GM23338 (cell line): ENCODE data around the gene TNKS2. TPM values are rescaled to one million over a fixed set of nuclear protein-coding genes. Genes with fewer than 3 reads are reported as not detected.

Experiments used
- ATAC-seq: fragments of 200-7000 bp; cut with Tn5 transposase; 3 replicates; pipeline ENCODE4 v1.9.1; 2020
- DNase-seq: peaks from one replicate; pipeline ENCODE4 v3.0.0-alpha.2; 2015; ENCODE audit warnings: low spot score
- H2AFZ ChIP-seq: fragments of 200-600 bp; sonication (generic); 2 replicates; pipeline ENCODE4 v1.8.0; 2016; ENCODE audit warnings: antibody characterized with exemption, mild to moderate bottlenecking, moderate library complexity
- H3F3A ChIP-seq: fragments of 200-600 bp; sonication (generic); replicated peaks from 2 replicates; pipeline ENCODE4 v1.8.0; 2017; ENCODE audit warnings: antibody characterized with exemption, mixed run types, low read depth
- H3K27ac ChIP-seq: fragments of 200-600 bp; sonication (generic); 2 replicates; pipeline ENCODE4 v1.6.1; 2016; ENCODE audit warnings: low read depth
- H3K27me3 ChIP-seq: fragments of 200-600 bp; sonication (generic); 2 replicates; pipeline ENCODE4 v1.8.0; 2016; ENCODE audit warnings: mild to moderate bottlenecking, mixed run types, moderate library complexity; ENCODE audit not compliant: insufficient read depth
- H3K36me3 ChIP-seq: fragments of 200-600 bp; sonication (generic); 2 replicates; pipeline ENCODE4 v1.8.0; 2016; ENCODE audit warnings: mild to moderate bottlenecking; ENCODE audit not compliant: insufficient read depth
- H3K4me1 ChIP-seq: fragments of 200-600 bp; sonication (generic); 2 replicates; pipeline ENCODE4 v1.8.0; 2016; ENCODE audit warnings: mild to moderate bottlenecking, moderate library complexity; ENCODE audit not compliant: insufficient read depth
- H3K4me2 ChIP-seq: fragments of 200-600 bp; sonication (generic); 2 replicates; pipeline ENCODE4 v1.7.1; 2017; ENCODE audit warnings: mixed run types
- H3K4me3 ChIP-seq: fragments of 200-600 bp; sonication (generic); 2 replicates; pipeline ENCODE4 v1.6.1; 2016; ENCODE audit warnings: mixed run types
- H3K79me2 ChIP-seq: fragments of 200-600 bp; sonication (generic); replicated peaks from 2 replicates; pipeline ENCODE4 v1.8.0; 2017; ENCODE audit warnings: mild to moderate bottlenecking; ENCODE audit not compliant: insufficient read depth
- H3K9me2 ChIP-seq: fragments of 200-600 bp; sonication (generic); 2 replicates; pipeline ENCODE4 v1.8.0; 2017; ENCODE audit not compliant: insufficient read depth
- H4K20me1 ChIP-seq: fragments of 200-600 bp; sonication (generic); replicated peaks from 2 replicates; pipeline ENCODE4 v1.8.0; 2017; ENCODE audit warnings: mild to moderate bottlenecking; ENCODE audit not compliant: insufficient read depth
- H3K27ac Mint-ChIP-seq: 2 replicates; pipeline ENCODE4 v1.8.0; 2020; ENCODE audit warnings: inconsistent platforms, mild to moderate bottlenecking, moderate library complexity, mixed read lengths
- H3K27me3 Mint-ChIP-seq: 3 replicates; pipeline ENCODE4 v1.8.0; 2022; ENCODE audit warnings: low read depth, mild to moderate bottlenecking, moderate library complexity, mixed read lengths, inconsistent platforms; ENCODE audit not compliant: insufficient read depth, poor library complexity
- H3K36me3 Mint-ChIP-seq: 3 replicates; pipeline ENCODE4 v1.8.0; 2021; ENCODE audit warnings: low read depth, mild to moderate bottlenecking, inconsistent platforms, moderate library complexity, mixed read lengths
- H3K4me1 Mint-ChIP-seq: 3 replicates; pipeline ENCODE4 v1.8.0; 2020; ENCODE audit warnings: mild to moderate bottlenecking, inconsistent platforms, mixed read lengths
- H3K4me3 Mint-ChIP-seq: 3 replicates; pipeline ENCODE4 v1.8.0; 2021; ENCODE audit warnings: moderate library complexity, mild to moderate bottlenecking, inconsistent platforms, mixed read lengths
- H3K9me3 Mint-ChIP-seq: 3 replicates; pipeline ENCODE4 v1.8.0; 2020; ENCODE audit warnings: moderate library complexity, mild to moderate bottlenecking, inconsistent platforms, mixed read lengths
- CREB1 ChIP-seq: fragments of 250-450 bp; sonication (Bioruptor Pico); IDR thresholded peaks from 2 replicates; pipeline ENCODE4 v1.5.0; 2020; ENCODE audit warnings: low read depth, mild to moderate bottlenecking, moderate library complexity
- EZH2 ChIP-seq: fragments of 200-600 bp; sonication (generic); IDR thresholded peaks from one replicate; pipeline ENCODE4 v1.8.0; 2017; ENCODE audit warnings: antibody characterized with exemption, mild to moderate bottlenecking, low read depth; ENCODE audit not compliant: unreplicated experiment
- EZH2phosphoT487 ChIP-seq: fragments of 200-600 bp; sonication (generic); IDR thresholded peaks from one replicate; pipeline ENCODE4 v1.8.1; 2018; ENCODE audit warnings: antibody characterized with exemption; ENCODE audit not compliant: unreplicated experiment
- JUNB ChIP-seq: IDR thresholded peaks from one replicate; pipeline ENCODE4 v1.6.1; 2016; ENCODE audit warnings: antibody characterized with exemption; ENCODE audit not compliant: unreplicated experiment
- NANOG ChIP-seq: IDR thresholded peaks from 2 replicates; pipeline ENCODE4 v1.6.1; 2016; ENCODE audit warnings: antibody characterized with exemption, borderline replicate concordance
- POLR2AphosphoS5 ChIP-seq: IDR thresholded peaks from 2 replicates; pipeline ENCODE4 v1.6.1; 2016; ENCODE audit warnings: antibody characterized with exemption, low read depth
- STAT1 ChIP-seq: IDR thresholded peaks from one replicate; pipeline ENCODE4 v1.6.1; 2016; ENCODE audit warnings: antibody characterized with exemption; ENCODE audit not compliant: unreplicated experiment
- ZNF114 ChIP-seq: fragments of 250-450 bp; sonication (Bioruptor Pico); IDR thresholded peaks from 2 replicates; pipeline ENCODE4 v1.5.0; 2020; ENCODE audit warnings: mild to moderate bottlenecking, moderate library complexity
- ZNF331 ChIP-seq: fragments of 250-450 bp; sonication (Bioruptor Pico); IDR thresholded peaks from 2 replicates; pipeline ENCODE4 v1.5.0; 2020; ENCODE audit warnings: low read depth, mild to moderate bottlenecking, moderate library complexity
- polyA plus RNA-seq: library from polyadenylated mRNA; unstranded; fragments of >200 nt; fragmentation: Nextera tagmentation; extraction: Ambion mirVana; gene quantifications from 2 replicates; pipeline ENCODE4 v1.2.1, GENCODE V29; 2016
- total RNA-seq: library from RNA; depleted of rRNA; stranded (reverse); fragments of >200 nt; shearing (Covaris generic); gene quantifications from 2 replicates; pipeline ENCODE4 v1.2.3, GENCODE V29; 2014
- TF ChIP-seq, protein P1 (sequence below): fragments of 250-450 bp; sonication (Bioruptor Pico); IDR thresholded peaks from 2 replicates; pipeline ENCODE4 v1.5.0; 2020; ENCODE audit warnings: mild to moderate bottlenecking, moderate library complexity
- TF ChIP-seq, protein P2 (sequence below): IDR thresholded peaks from 2 replicates; pipeline ENCODE4 v1.6.1; 2016; ENCODE audit warnings: antibody characterized with exemption
- TF ChIP-seq, protein P3 (sequence below): IDR thresholded peaks from one replicate; pipeline ENCODE4 v1.6.1; 2018; ENCODE audit warnings: antibody characterized with exemption; ENCODE audit not compliant: unreplicated experiment
- TF ChIP-seq, protein P4 (sequence below), 2 experiments: fragments of 200-600 bp in 1 of 2; sonication (generic) in 1 of 2; conservative IDR thresholded peaks; 2 replicates each; pipeline versions ENCODE4 v1.5.1 to v1.6.1; 2016 to 2017; ENCODE audit warnings: antibody characterized with exemption in 2 of 2, low read depth in 2 of 2, mild to moderate bottlenecking in 2 of 2, moderate library complexity in 1 of 2

The TNKS2 gene
- total and polyA plus RNA-seq, 2 experiments from 2014 or later: 23.5 to 85.5 TPM

DNA sequence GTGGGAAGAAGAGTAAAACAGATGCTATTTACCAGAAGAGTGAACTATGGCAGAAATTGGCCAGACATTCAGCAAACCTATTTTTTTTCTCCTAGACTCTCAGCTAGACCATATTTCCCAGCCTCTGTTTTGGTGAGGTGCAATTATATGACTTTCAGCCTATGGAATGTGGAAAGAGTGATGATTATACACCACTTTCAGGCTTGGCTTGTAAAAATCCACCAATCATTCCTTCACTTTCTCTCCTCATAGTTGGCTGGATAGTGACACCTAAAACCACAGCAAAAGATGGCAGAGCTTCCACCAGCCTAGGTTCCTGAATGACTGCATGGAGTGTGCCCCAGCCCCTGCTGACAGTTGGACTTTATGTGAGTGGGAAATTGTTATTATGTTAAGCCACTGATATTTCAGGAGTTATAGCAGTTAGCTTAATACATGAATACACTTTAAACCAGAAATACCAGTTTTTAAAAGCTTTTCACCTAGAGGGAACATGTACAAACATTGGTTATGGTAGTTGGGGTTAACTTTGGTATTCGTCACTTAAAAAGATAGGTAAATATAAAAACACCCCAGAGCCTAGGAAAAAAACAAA, 19.1 kb upstream of the TNKS2 start:
- H3K36me3 Mint-ChIP-seq: no peaks in the 10 kb centered on the region
- H3K27ac Mint-ChIP-seq: no peak overlapping the region
- peaks cover 23% of the 10 kb centered on the region for H3K4me1 ChIP-seq
- no peaks in the 10 kb centered on the region for H3K9me3 Mint-ChIP-seq
- no peak overlapping the region for H3K4me3 ChIP-seq
- H3K27me3 Mint-ChIP-seq: no peaks in the 10 kb centered on the region
- H2AFZ ChIP-seq: no peak overlapping the region; the same call in 1 of the 2 replicates
- no peaks in the 10 kb centered on the region for H3K36me3 ChIP-seq
- peaks cover 28% of the 10 kb centered on the region for H3K4me1 Mint-ChIP-seq
- H3K27ac ChIP-seq: no peak overlapping the region
- H4K20me1 ChIP-seq: no peaks in the 10 kb centered on the region
- H3K4me2 ChIP-seq: peak overlapping the region; percentile 28; the same call in 1 of the 2 replicates
- no peaks in the 10 kb centered on the region for H3F3A ChIP-seq
- DNase-seq (no peak), ATAC-seq (no peak)
- peaks cover 18% of the 10 kb centered on the region for H3K9me2 ChIP-seq
- no peaks in the 10 kb centered on the region for H3K27me3 ChIP-seq
- no peak for TF ChIP-seq ZNF114 (CRISPR knock-in tag)
- no peak for TF ChIP-seq EZH2phosphoT487
- TF ChIP-seq, protein P1, sequence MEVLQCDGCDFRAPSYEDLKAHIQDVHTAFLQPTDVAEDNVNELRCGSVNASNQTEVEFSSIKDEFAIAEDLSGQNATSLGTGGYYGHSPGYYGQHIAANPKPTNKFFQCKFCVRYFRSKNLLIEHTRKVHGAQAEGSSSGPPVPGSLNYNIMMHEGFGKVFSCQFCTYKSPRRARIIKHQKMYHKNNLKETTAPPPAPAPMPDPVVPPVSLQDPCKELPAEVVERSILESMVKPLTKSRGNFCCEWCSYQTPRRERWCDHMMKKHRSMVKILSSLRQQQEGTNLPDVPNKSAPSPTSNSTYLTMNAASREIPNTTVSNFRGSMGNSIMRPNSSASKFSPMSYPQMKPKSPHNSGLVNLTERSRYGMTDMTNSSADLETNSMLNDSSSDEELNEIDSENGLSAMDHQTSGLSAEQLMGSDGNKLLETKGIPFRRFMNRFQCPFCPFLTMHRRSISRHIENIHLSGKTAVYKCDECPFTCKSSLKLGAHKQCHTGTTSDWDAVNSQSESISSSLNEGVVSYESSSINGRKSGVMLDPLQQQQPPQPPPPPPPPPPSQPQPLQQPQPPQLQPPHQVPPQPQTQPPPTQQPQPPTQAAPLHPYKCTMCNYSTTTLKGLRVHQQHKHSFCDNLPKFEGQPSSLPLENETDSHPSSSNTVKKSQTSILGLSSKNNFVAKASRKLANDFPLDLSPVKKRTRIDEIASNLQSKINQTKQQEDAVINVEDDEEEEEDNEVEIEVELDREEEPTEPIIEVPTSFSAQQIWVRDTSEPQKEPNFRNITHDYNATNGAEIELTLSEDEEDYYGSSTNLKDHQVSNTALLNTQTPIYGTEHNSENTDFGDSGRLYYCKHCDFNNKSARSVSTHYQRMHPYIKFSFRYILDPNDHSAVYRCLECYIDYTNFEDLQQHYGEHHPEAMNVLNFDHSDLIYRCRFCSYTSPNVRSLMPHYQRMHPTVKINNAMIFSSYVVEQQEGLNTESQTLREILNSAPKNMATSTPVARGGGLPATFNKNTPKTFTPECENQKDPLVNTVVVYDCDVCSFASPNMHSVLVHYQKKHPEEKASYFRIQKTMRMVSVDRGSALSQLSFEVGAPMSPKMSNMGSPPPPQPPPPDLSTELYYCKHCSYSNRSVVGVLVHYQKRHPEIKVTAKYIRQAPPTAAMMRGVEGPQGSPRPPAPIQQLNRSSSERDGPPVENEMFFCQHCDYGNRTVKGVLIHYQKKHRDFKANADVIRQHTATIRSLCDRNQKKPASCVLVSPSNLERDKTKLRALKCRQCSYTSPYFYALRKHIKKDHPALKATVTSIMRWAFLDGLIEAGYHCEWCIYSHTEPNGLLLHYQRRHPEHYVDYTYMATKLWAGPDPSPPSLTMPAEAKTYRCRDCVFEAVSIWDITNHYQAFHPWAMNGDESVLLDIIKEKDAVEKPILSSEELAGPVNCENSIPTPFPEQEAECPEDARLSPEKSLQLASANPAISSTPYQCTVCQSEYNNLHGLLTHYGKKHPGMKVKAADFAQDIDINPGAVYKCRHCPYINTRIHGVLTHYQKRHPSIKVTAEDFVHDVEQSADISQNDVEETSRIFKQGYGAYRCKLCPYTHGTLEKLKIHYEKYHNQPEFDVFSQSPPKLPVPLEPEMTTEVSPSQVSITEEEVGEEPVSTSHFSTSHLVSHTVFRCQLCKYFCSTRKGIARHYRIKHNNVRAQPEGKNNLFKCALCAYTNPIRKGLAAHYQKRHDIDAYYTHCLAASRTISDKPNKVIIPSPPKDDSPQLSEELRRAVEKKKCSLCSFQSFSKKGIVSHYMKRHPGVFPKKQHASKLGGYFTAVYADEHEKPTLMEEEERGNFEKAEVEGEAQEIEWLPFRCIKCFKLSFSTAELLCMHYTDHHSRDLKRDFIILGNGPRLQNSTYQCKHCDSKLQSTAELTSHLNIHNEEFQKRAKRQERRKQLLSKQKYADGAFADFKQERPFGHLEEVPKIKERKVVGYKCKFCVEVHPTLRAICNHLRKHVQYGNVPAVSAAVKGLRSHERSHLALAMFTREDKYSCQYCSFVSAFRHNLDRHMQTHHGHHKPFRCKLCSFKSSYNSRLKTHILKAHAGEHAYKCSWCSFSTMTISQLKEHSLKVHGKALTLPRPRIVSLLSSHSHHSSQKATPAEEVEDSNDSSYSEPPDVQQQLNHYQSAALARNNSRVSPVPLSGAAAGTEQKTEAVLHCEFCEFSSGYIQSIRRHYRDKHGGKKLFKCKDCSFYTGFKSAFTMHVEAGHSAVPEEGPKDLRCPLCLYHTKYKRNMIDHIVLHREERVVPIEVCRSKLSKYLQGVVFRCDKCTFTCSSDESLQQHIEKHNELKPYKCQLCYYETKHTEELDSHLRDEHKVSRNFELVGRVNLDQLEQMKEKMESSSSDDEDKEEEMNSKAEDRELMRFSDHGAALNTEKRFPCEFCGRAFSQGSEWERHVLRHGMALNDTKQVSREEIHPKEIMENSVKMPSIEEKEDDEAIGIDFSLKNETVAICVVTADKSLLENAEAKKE (CRISPR knock-in tag): no peak
- no peak for TF ChIP-seq ZNF331 (CRISPR knock-in tag)
- no peak for TF ChIP-seq EZH2
- no peak for TF ChIP-seq CREB1
- TF ChIP-seq, protein P2, sequence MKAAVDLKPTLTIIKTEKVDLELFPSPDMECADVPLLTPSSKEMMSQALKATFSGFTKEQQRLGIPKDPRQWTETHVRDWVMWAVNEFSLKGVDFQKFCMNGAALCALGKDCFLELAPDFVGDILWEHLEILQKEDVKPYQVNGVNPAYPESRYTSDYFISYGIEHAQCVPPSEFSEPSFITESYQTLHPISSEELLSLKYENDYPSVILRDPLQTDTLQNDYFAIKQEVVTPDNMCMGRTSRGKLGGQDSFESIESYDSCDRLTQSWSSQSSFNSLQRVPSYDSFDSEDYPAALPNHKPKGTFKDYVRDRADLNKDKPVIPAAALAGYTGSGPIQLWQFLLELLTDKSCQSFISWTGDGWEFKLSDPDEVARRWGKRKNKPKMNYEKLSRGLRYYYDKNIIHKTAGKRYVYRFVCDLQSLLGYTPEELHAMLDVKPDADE: no peak
- TF ChIP-seq, protein P3, sequence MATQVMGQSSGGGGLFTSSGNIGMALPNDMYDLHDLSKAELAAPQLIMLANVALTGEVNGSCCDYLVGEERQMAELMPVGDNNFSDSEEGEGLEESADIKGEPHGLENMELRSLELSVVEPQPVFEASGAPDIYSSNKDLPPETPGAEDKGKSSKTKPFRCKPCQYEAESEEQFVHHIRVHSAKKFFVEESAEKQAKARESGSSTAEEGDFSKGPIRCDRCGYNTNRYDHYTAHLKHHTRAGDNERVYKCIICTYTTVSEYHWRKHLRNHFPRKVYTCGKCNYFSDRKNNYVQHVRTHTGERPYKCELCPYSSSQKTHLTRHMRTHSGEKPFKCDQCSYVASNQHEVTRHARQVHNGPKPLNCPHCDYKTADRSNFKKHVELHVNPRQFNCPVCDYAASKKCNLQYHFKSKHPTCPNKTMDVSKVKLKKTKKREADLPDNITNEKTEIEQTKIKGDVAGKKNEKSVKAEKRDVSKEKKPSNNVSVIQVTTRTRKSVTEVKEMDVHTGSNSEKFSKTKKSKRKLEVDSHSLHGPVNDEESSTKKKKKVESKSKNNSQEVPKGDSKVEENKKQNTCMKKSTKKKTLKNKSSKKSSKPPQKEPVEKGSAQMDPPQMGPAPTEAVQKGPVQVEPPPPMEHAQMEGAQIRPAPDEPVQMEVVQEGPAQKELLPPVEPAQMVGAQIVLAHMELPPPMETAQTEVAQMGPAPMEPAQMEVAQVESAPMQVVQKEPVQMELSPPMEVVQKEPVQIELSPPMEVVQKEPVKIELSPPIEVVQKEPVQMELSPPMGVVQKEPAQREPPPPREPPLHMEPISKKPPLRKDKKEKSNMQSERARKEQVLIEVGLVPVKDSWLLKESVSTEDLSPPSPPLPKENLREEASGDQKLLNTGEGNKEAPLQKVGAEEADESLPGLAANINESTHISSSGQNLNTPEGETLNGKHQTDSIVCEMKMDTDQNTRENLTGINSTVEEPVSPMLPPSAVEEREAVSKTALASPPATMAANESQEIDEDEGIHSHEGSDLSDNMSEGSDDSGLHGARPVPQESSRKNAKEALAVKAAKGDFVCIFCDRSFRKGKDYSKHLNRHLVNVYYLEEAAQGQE: no peak
- TF ChIP-seq, protein P4, sequence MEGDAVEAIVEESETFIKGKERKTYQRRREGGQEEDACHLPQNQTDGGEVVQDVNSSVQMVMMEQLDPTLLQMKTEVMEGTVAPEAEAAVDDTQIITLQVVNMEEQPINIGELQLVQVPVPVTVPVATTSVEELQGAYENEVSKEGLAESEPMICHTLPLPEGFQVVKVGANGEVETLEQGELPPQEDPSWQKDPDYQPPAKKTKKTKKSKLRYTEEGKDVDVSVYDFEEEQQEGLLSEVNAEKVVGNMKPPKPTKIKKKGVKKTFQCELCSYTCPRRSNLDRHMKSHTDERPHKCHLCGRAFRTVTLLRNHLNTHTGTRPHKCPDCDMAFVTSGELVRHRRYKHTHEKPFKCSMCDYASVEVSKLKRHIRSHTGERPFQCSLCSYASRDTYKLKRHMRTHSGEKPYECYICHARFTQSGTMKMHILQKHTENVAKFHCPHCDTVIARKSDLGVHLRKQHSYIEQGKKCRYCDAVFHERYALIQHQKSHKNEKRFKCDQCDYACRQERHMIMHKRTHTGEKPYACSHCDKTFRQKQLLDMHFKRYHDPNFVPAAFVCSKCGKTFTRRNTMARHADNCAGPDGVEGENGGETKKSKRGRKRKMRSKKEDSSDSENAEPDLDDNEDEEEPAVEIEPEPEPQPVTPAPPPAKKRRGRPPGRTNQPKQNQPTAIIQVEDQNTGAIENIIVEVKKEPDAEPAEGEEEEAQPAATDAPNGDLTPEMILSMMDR (conservative IDR thresholded peaks at IDR 0.05; ENCODE audit: low read depth in 2 of 2): no peak
- TF ChIP-seq NANOG: no peak
- no peak for TF ChIP-seq POLR2AphosphoS5
- no peak for TF ChIP-seq JUNB
- TF ChIP-seq STAT1: no peak
- H3K79me2 ChIP-seq: no peaks in the 10 kb centered on the region
- no peak overlapping the region for H3K4me3 Mint-ChIP-seq
